H9 (cell line): ENCODE measurements around the gene REC114. TPM values are rescaled to one million over a fixed set of nuclear protein-coding genes. Genes with fewer than 3 reads are reported as not detected.

ENCODE experiments used
- DNase-seq: peaks from one replicate; pipeline ENCODE4 v3.0.0-alpha.2; 2017
- H2AFZ ChIP-seq: one replicate; pipeline ENCODE4 v1.6.1; 2013; ENCODE audit warnings: mild to moderate bottlenecking, low read length, control low read depth, moderate library complexity
- H2AK5ac ChIP-seq: 2 replicates; pipeline ENCODE4 v1.6.1; 2013; ENCODE audit warnings: low read length, control low read depth, mixed read lengths; ENCODE audit not compliant: insufficient read length
- H2BK120ac ChIP-seq: one replicate; pipeline ENCODE4 v1.6.1; 2013; ENCODE audit warnings: low read depth, mild to moderate bottlenecking, low read length, control low read depth, inconsistent platforms; ENCODE audit not compliant: poor library complexity, severe bottlenecking
- H2BK12ac ChIP-seq: 2 replicates; pipeline ENCODE4 v1.6.1; 2013; ENCODE audit warnings: low read length, control low read depth, mixed read lengths, low read depth; ENCODE audit not compliant: insufficient read length
- H2BK15ac ChIP-seq: 2 replicates; pipeline ENCODE4 v1.6.1; 2013; ENCODE audit warnings: low read depth, low read length, control low read depth
- H2BK20ac ChIP-seq: one replicate; pipeline ENCODE4 v1.6.1; 2013; ENCODE audit warnings: low read depth, mild to moderate bottlenecking, low read length, control low read depth, inconsistent platforms; ENCODE audit not compliant: poor library complexity, severe bottlenecking
- H2BK5ac ChIP-seq: 2 replicates; pipeline ENCODE4 v1.6.1; 2013; ENCODE audit warnings: low read length, control low read depth, mixed read lengths; ENCODE audit not compliant: insufficient read length
- H3K14ac ChIP-seq: 2 replicates; pipeline ENCODE4 v1.6.1; 2013; ENCODE audit warnings: low read length, control low read depth; ENCODE audit not compliant: insufficient read depth
- H3K18ac ChIP-seq: 2 replicates; pipeline ENCODE4 v1.6.1; 2013; ENCODE audit warnings: low read depth, mild to moderate bottlenecking, mixed read lengths, low read length, control low read depth; ENCODE audit not compliant: insufficient read length
- H3K23ac ChIP-seq: 2 replicates; pipeline ENCODE4 v1.6.1; 2013; ENCODE audit warnings: low read length, control low read depth, mixed read lengths, low read depth; ENCODE audit not compliant: insufficient read length
- H3K23me2 ChIP-seq: 2 replicates; pipeline ENCODE4 v1.6.1; 2013; ENCODE audit warnings: low read depth, mild to moderate bottlenecking, mixed read lengths, low read length, control low read depth; ENCODE audit not compliant: insufficient read length, poor library complexity, severe bottlenecking
- H3K27ac ChIP-seq: 2 replicates; pipeline ENCODE4 v1.5.1; 2013; ENCODE audit warnings: low read length, control low read depth, mixed read lengths, low read depth; ENCODE audit not compliant: insufficient read length
- H3K27me3 ChIP-seq: 2 replicates; pipeline ENCODE4 v1.6.1; 2013; ENCODE audit warnings: low read length, control low read depth, inconsistent platforms; ENCODE audit not compliant: insufficient read depth
- H3K4ac ChIP-seq: 2 replicates; pipeline ENCODE4 v1.6.1; 2013; ENCODE audit warnings: low read depth, mild to moderate bottlenecking, control low read depth, inconsistent platforms, low read length, moderate library complexity
- H3K4me1 ChIP-seq: 2 replicates; pipeline ENCODE4 v1.6.1; 2013; ENCODE audit warnings: low read length, control low read depth, inconsistent platforms; ENCODE audit not compliant: insufficient read depth
- H3K4me2 ChIP-seq: 2 replicates; pipeline ENCODE4 v1.6.1; 2013; ENCODE audit warnings: low read length, control low read depth, mixed read lengths; ENCODE audit not compliant: insufficient read length, insufficient read depth
- H3K56ac ChIP-seq: 2 replicates; pipeline ENCODE4 v1.6.1; 2013; ENCODE audit warnings: low read depth, mild to moderate bottlenecking, mixed read lengths, low read length, control low read depth; ENCODE audit not compliant: insufficient read length
- H3K79me1 ChIP-seq: 2 replicates; pipeline ENCODE4 v1.6.1; 2013; ENCODE audit warnings: low read depth, mild to moderate bottlenecking, moderate library complexity, low read length, control low read depth, inconsistent platforms; ENCODE audit not compliant: insufficient read depth, poor library complexity, severe bottlenecking
- H3K79me2 ChIP-seq: 2 replicates; pipeline ENCODE4 v1.6.1; 2013; ENCODE audit warnings: low read length, control low read depth, inconsistent platforms; ENCODE audit not compliant: insufficient read depth
- H3K9ac ChIP-seq: 2 replicates; pipeline ENCODE4 v1.6.1; 2013; ENCODE audit warnings: low read length, control low read depth, mixed read lengths; ENCODE audit not compliant: insufficient read length; ENCODE audit errors: extremely low read depth
- H3K9me3 ChIP-seq: one replicate; pipeline ENCODE4 v1.6.1; 2013; ENCODE audit warnings: low read depth, low read length, inconsistent platforms; ENCODE audit not compliant: control insufficient read depth
- H3T11ph ChIP-seq: one replicate; pipeline ENCODE4 v1.6.1; 2013; ENCODE audit warnings: mild to moderate bottlenecking, low read length, control low read depth, inconsistent platforms
- H4K20me1 ChIP-seq: one replicate; pipeline ENCODE4 v1.6.1; 2013; ENCODE audit not compliant: control insufficient read depth, insufficient read length, insufficient read depth
- H4K5ac ChIP-seq: 2 replicates; pipeline ENCODE4 v1.6.1; 2013; ENCODE audit warnings: low read depth, mild to moderate bottlenecking, mixed read lengths, low read length, control low read depth; ENCODE audit not compliant: insufficient read length
- H4K8ac ChIP-seq: replicated peaks from 2 replicates; pipeline ENCODE4 v1.6.1; 2013; ENCODE audit warnings: low read length, control low read depth, mixed read lengths, low read depth; ENCODE audit not compliant: insufficient read length
- H4K91ac ChIP-seq: 2 replicates; pipeline ENCODE4 v1.6.1; 2013; ENCODE audit warnings: low read depth, mild to moderate bottlenecking, moderate library complexity, mixed read lengths, low read length, control low read depth; ENCODE audit not compliant: insufficient read length
- H3K27ac Mint-ChIP-seq, 3 experiments: 2 replicates in 2 of 3; 3 replicates in 1 of 3; pipeline ENCODE4 v1.8.0; 2020 to 2021; ENCODE audit warnings: mixed read lengths in 3 of 3, mild to moderate bottlenecking in 1 of 3, moderate library complexity in 1 of 3
- H3K27me3 Mint-ChIP-seq: 2 replicates; pipeline ENCODE4 v1.8.0; 2021; ENCODE audit warnings: low read depth, mild to moderate bottlenecking, moderate library complexity, mixed read lengths
- H3K36me3 Mint-ChIP-seq, 3 experiments: 2 replicates in 2 of 3; 3 replicates in 1 of 3; pipeline ENCODE4 v1.8.0; 2020 to 2021; ENCODE audit warnings: low read depth in 3 of 3, mixed read lengths in 3 of 3; ENCODE audit not compliant: insufficient read depth in 1 of 3
- H3K4me1 Mint-ChIP-seq, 2 experiments: 2 replicates each; pipeline ENCODE4 v1.8.0; 2020; ENCODE audit warnings: mixed read lengths in 2 of 2
- H3K4me3 Mint-ChIP-seq, 2 experiments: 2 replicates in 1 of 2; 3 replicates in 1 of 2; pipeline ENCODE4 v1.8.0; 2020 to 2021; ENCODE audit warnings: mild to moderate bottlenecking in 2 of 2, mixed read lengths in 2 of 2, moderate library complexity in 1 of 2
- H3K9me3 Mint-ChIP-seq, 2 experiments: 2 replicates in 1 of 2; 3 replicates in 1 of 2; pipeline ENCODE4 v1.8.0; 2020; ENCODE audit warnings: mild to moderate bottlenecking in 2 of 2, mixed read lengths in 2 of 2, moderate library complexity in 1 of 2
- WGBS: extraction: QIAGEN DNeasy Blood & Tissue Kit; methylation state at CpG from one replicate; pipeline ENCODE4 v1.1.7; 2013; ENCODE audit warnings: missing lambda C conversion rate, low lambda C conversion rate, mixed read lengths; ENCODE audit not compliant: insufficient read length; ENCODE audit errors: extremely low coverage; 5-methylcytosine and 5-hydroxymethylcytosine counted together
- total RNA-seq: library from RNA; stranded (reverse); gene quantifications from 2 replicates; pipeline ENCODE4 v1.2.1, GENCODE V29; 2021
- TF ChIP-seq, protein P1 (sequence below): fragments of 200-600 bp; sonication (generic); conservative IDR thresholded peaks from 3 replicates; pipeline ENCODE4 v1.8.0; 2021; ENCODE audit warnings: antibody characterized with exemption, mild to moderate bottlenecking

Gene REC114
- total RNA-seq, 1 experiment from 2014 or later, result not detected

GRCh38 chr15:73573572-73573971, 130.6 kb downstream of the REC114 start:
- Histone ChIP-seq H3K56ac (no peak overlapping the region), H2AFZ (no peak overlapping the region), H2BK20ac (no peak overlapping the region), H4K91ac (no peak overlapping the region), H3K14ac (no peak overlapping the region), H2BK15ac (no peak overlapping the region), H3K79me2 (no peaks in the 10 kb centered on the region), H2BK12ac (no peak overlapping the region), H2BK5ac (no peak overlapping the region), H4K5ac (no peak overlapping the region), H3K27me3 (no peaks in the 10 kb centered on the region), H4K8ac (no peak overlapping the region), H3K9me3 (no peaks in the 10 kb centered on the region), H2AK5ac (no peak overlapping the region), H3K4me1 (no peaks in the 10 kb centered on the region), H3K18ac (no peak overlapping the region), H3K4me2 (no peak overlapping the region), H3K4ac (no peak overlapping the region), H3K23ac (no peak overlapping the region), H3K9ac (no peak overlapping the region), H3K23me2 (no peaks in the 10 kb centered on the region), H3T11ph (no peak overlapping the region), H3K27ac (no peak overlapping the region), H2BK120ac (no peak overlapping the region), H3K79me1 (no peaks in the 10 kb centered on the region), H4K20me1 (no peaks in the 10 kb centered on the region)
- Mint-ChIP-seq H3K4me3 (no peak overlapping the region), H3K4me1 (peaks cover 8 to 11% of the 10 kb centered on the region in 2 experiments), H3K27me3 (no peaks in the 10 kb centered on the region), H3K27ac (no peak overlapping the region), H3K9me3 (no peaks in the 10 kb centered on the region), H3K36me3 (peaks cover 11 to 78% (median 54%) of the 10 kb centered on the region in 3 experiments; a peak in 6 of 7 replicates)
- DNase-seq, result no peak
- WGBS, result no CpG with 5 or more reads among the region's 9 CpGs
- TF ChIP-seq, protein P1, sequence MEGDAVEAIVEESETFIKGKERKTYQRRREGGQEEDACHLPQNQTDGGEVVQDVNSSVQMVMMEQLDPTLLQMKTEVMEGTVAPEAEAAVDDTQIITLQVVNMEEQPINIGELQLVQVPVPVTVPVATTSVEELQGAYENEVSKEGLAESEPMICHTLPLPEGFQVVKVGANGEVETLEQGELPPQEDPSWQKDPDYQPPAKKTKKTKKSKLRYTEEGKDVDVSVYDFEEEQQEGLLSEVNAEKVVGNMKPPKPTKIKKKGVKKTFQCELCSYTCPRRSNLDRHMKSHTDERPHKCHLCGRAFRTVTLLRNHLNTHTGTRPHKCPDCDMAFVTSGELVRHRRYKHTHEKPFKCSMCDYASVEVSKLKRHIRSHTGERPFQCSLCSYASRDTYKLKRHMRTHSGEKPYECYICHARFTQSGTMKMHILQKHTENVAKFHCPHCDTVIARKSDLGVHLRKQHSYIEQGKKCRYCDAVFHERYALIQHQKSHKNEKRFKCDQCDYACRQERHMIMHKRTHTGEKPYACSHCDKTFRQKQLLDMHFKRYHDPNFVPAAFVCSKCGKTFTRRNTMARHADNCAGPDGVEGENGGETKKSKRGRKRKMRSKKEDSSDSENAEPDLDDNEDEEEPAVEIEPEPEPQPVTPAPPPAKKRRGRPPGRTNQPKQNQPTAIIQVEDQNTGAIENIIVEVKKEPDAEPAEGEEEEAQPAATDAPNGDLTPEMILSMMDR, result no peak
